HEK293 (cell line): Measurements from ENCODE around the gene AGK.
"Not testable (repeated sequence)": the region's sequence is repeated elsewhere in the genome, so short reads cannot be mapped to it uniquely, and the experiment has no call there.

Source experiments
- CTCF ChIA-PET: fragments of 350-600 bp; formaldehyde crosslinking; extraction: SDS; loops from one replicate; lab custom pipeline; 2021; ENCODE audit warnings: antibody characterized with exemption; lab: Yijun Ruan, JAX
- POLR2A ChIA-PET: fragments of 300-600 bp; formaldehyde crosslinking; extraction: SDS; loops from one replicate; lab custom pipeline; 2020; ENCODE audit warnings: antibody characterized with exemption, inconsistent platforms; lab: Yijun Ruan, JAX
- H3K27ac ChIP-seq: fragments of 200-500 bp; sonication (Bioruptor generic); 2 replicates; pipeline ENCODE4 v1.5.1; 2014; ENCODE audit warnings: low read depth, low read length, control low read depth, inconsistent platforms; ENCODE audit errors: extremely low read depth
- H3K36me3 ChIP-seq, 2 experiments: fragments of 200-500 bp in 1 of 2; sonication (Bioruptor generic) in 1 of 2; 1 replicate in 1 of 2; 2 replicates in 1 of 2; pipeline ENCODE4 v1.5.1; 2014 to 2017; ENCODE audit warnings: inconsistent platforms in 2 of 2, low read length in 2 of 2; ENCODE audit not compliant: control insufficient read depth in 2 of 2, insufficient read depth in 1 of 2
- H3K4me1 ChIP-seq: fragments of 200-500 bp; sonication (Bioruptor generic); 2 replicates; pipeline ENCODE4 v1.5.1; 2014; ENCODE audit warnings: mild to moderate bottlenecking, low read length, inconsistent platforms; ENCODE audit not compliant: control insufficient read depth, insufficient read depth
- H3K4me3 ChIP-seq: 2 replicates; pipeline ENCODE4 v1.5.1; 2011; ENCODE audit warnings: low read depth, mild to moderate bottlenecking, control low read depth, low read length, moderate library complexity
- H3K9me3 ChIP-seq: fragments of 200-500 bp; sonication (Bioruptor generic); 2 replicates; pipeline ENCODE4 v1.5.1; 2014; ENCODE audit warnings: low read depth, low read length, inconsistent platforms; ENCODE audit not compliant: control insufficient read depth, insufficient read depth
- GLI2 ChIP-seq: fragments of 450-650 bp; formaldehyde crosslinking; IDR thresholded peaks from 2 replicates; pipeline ENCODE4; 2017; ENCODE audit warnings: missing biosample characterization, missing genetic modification characterization, low read depth, borderline replicate concordance
- KLF8 ChIP-seq: fragments of 450-650 bp; formaldehyde crosslinking; IDR thresholded peaks from 2 replicates; pipeline ENCODE4 v1.5.1; 2016; ENCODE audit warnings: missing biosample characterization, missing genetic modification characterization
- MEIS1 ChIP-seq: sonication (generic); formaldehyde crosslinking; IDR thresholded peaks from 2 replicates; pipeline ENCODE4 v1.8.1; 2022; ENCODE audit warnings: missing genetic modification reagents, mild to moderate bottlenecking, borderline replicate concordance
- SP2 ChIP-seq: fragments of 450-650 bp; formaldehyde crosslinking; IDR thresholded peaks from 2 replicates; pipeline ENCODE4 v1.5.1; 2016; ENCODE audit warnings: missing biosample characterization, missing genetic modification characterization
- WT1 ChIP-seq: fragments of 450-650 bp; formaldehyde crosslinking; IDR thresholded peaks from 2 replicates; pipeline ENCODE4 v1.5.1; 2016; ENCODE audit warnings: missing biosample characterization, missing genetic modification characterization
- ZBTB1 ChIP-seq: fragments of 450-650 bp; formaldehyde crosslinking; IDR thresholded peaks from 2 replicates; pipeline ENCODE4 v1.5.1; 2016; ENCODE audit warnings: missing biosample characterization, missing genetic modification characterization
- ZFP41 ChIP-seq: fragments of 450-650 bp; formaldehyde crosslinking; IDR thresholded peaks from 2 replicates; pipeline ENCODE4 v1.5.1; 2016; ENCODE audit warnings: missing biosample characterization, missing genetic modification characterization, borderline replicate concordance
- ZNF112 ChIP-seq: fragments of 450-650 bp; formaldehyde crosslinking; IDR thresholded peaks from 2 replicates; pipeline ENCODE4 v1.5.0; 2017; ENCODE audit warnings: missing biosample characterization, missing genetic modification characterization
- ZNF132 ChIP-seq: fragments of 450-650 bp; formaldehyde crosslinking; IDR thresholded peaks from 2 replicates; pipeline ENCODE4 v1.5.1; 2017; ENCODE audit warnings: missing biosample characterization, missing genetic modification characterization, borderline replicate concordance
- ZNF239 ChIP-seq: fragments of 450-650 bp; formaldehyde crosslinking; IDR thresholded peaks from 2 replicates; pipeline ENCODE4 v1.5.1; 2016; ENCODE audit warnings: missing biosample characterization, missing genetic modification characterization
- ZNF571 ChIP-seq: fragments of 450-650 bp; formaldehyde crosslinking; IDR thresholded peaks from 2 replicates; pipeline ENCODE4 v1.5.0; 2017; ENCODE audit warnings: missing biosample characterization, missing genetic modification characterization
- ZNF621 ChIP-seq: fragments of 450-650 bp; formaldehyde crosslinking; IDR thresholded peaks from 2 replicates; pipeline ENCODE4 v1.5.1; 2017; ENCODE audit warnings: missing biosample characterization, missing genetic modification characterization
- ZNF785 ChIP-seq: fragments of 450-650 bp; formaldehyde crosslinking; IDR thresholded peaks from 2 replicates; pipeline ENCODE4 v1.5.1; 2016; ENCODE audit warnings: missing biosample characterization, missing genetic modification characterization
- TF ChIP-seq, protein P1 (sequence below): fragments of 450-650 bp; formaldehyde crosslinking; IDR thresholded peaks from 2 replicates; pipeline ENCODE4 v1.5.1; 2016; ENCODE audit warnings: missing biosample characterization, missing genetic modification characterization
- TF ChIP-seq, protein P2 (sequence below): fragments of 450-650 bp; formaldehyde crosslinking; IDR thresholded peaks from 2 replicates; pipeline ENCODE4 v1.5.1; 2016; ENCODE audit warnings: missing biosample characterization, missing genetic modification characterization
- TF ChIP-seq, protein P3 (sequence below): fragments of 450-650 bp; formaldehyde crosslinking; IDR thresholded peaks from 2 replicates; pipeline ENCODE4 v1.5.1; 2017; ENCODE audit warnings: missing biosample characterization, missing genetic modification characterization
- TF ChIP-seq, protein P4 (sequence below): fragments of 450-650 bp; formaldehyde crosslinking; IDR thresholded peaks from 2 replicates; pipeline ENCODE4 v1.5.1; 2017; ENCODE audit warnings: missing biosample characterization, missing genetic modification characterization

The AGK gene

DNA sequence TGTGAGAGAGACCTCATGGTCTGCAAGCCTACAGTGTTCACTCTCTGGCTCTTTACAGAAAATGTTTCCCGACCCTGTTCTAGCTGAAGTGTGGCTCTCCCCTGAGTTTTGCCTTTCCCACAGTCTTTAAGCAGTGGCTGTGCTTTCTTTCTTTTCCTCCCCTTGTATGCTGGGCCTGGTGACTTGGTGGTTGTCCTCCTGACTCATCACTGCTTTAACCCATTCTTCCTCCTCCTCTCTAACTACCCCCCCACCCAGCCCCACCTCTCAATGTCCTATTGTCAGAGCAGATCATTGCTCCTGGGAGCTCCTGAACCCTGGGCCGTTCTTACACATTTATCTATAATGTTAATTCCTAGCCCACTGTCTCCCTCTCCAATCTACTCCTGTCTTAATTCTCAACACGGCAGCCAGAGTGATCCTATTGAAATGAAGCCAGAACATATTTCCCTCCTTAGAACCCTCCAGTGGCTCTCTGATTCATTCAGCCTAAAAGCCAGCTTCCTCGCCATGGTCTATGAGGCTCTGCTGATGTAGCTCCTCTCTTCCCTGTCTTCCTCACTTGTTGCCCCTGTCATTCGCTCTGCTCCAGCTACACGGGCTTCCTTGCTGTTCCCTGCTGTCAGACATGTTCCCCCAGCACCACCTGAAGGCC lies 95.7 kb downstream of the AGK start:
- no peak overlapping the region for H3K4me3 ChIP-seq
- TF ChIP-seq GLI2, result no peak
- TF ChIP-seq ZNF112 (tag by site-specific recombination), result no peak
- no peak for TF ChIP-seq ZNF785 (tag by site-specific recombination)
- TF ChIP-seq, protein P1, sequence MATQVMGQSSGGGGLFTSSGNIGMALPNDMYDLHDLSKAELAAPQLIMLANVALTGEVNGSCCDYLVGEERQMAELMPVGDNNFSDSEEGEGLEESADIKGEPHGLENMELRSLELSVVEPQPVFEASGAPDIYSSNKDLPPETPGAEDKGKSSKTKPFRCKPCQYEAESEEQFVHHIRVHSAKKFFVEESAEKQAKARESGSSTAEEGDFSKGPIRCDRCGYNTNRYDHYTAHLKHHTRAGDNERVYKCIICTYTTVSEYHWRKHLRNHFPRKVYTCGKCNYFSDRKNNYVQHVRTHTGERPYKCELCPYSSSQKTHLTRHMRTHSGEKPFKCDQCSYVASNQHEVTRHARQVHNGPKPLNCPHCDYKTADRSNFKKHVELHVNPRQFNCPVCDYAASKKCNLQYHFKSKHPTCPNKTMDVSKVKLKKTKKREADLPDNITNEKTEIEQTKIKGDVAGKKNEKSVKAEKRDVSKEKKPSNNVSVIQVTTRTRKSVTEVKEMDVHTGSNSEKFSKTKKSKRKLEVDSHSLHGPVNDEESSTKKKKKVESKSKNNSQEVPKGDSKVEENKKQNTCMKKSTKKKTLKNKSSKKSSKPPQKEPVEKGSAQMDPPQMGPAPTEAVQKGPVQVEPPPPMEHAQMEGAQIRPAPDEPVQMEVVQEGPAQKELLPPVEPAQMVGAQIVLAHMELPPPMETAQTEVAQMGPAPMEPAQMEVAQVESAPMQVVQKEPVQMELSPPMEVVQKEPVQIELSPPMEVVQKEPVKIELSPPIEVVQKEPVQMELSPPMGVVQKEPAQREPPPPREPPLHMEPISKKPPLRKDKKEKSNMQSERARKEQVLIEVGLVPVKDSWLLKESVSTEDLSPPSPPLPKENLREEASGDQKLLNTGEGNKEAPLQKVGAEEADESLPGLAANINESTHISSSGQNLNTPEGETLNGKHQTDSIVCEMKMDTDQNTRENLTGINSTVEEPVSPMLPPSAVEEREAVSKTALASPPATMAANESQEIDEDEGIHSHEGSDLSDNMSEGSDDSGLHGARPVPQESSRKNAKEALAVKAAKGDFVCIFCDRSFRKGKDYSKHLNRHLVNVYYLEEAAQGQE (tag by site-specific recombination), result no peak
- TF ChIP-seq ZNF239 (tag by site-specific recombination), result no peak
- TF ChIP-seq ZNF621 (tag by site-specific recombination), result no peak
- TF ChIP-seq, protein P2, sequence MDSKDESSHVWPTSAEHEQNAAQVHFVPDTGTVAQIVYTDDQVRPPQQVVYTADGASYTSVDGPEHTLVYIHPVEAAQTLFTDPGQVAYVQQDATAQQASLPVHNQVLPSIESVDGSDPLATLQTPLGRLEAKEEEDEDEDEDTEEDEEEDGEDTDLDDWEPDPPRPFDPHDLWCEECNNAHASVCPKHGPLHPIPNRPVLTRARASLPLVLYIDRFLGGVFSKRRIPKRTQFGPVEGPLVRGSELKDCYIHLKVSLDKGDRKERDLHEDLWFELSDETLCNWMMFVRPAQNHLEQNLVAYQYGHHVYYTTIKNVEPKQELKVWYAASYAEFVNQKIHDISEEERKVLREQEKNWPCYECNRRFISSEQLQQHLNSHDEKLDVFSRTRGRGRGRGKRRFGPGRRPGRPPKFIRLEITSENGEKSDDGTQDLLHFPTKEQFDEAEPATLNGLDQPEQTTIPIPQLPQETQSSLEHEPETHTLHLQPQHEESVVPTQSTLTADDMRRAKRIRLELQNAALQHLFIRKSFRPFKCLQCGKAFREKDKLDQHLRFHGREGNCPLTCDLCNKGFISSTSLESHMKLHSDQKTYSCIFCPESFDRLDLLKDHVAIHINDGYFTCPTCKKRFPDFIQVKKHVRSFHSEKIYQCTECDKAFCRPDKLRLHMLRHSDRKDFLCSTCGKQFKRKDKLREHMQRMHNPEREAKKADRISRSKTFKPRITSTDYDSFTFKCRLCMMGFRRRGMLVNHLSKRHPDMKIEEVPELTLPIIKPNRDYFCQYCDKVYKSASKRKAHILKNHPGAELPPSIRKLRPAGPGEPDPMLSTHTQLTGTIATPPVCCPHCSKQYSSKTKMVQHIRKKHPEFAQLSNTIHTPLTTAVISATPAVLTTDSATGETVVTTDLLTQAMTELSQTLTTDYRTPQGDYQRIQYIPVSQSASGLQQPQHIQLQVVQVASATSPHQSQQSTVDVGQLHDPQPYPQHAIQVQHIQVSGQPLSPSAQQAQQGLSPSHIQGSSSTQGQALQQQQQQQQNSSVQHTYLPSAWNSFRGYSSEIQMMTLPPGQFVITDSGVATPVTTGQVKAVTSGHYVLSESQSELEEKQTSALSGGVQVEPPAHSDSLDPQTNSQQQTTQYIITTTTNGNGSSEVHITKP (tag by site-specific recombination), result no peak
- TF ChIP-seq ZFP41 (tag by site-specific recombination), result no peak
- no peak for TF ChIP-seq MEIS1 (CRISPR knock-in tag)
- no peak for TF ChIP-seq ZBTB1 (tag by site-specific recombination)
- TF ChIP-seq ZNF132 (tag by site-specific recombination), result no peak
- ChIA-PET POLR2A (no interaction called here), CTCF (interaction anchor here (0.7 kb wide), 1 partner anchor 19 kb away, joined by 3 read pairs; no protein-coding TSS in a partner anchor)
- H3K36me3 ChIP-seq, result peaks cover 0 to 60% of the 10 kb centered on the region in 2 experiments; a peak in 1 of 3 replicates
- no peaks in the 10 kb centered on the region for H3K4me1 ChIP-seq
- no peak overlapping the region for H3K27ac ChIP-seq
- no peaks in the 10 kb centered on the region for H3K9me3 ChIP-seq

DNA sequence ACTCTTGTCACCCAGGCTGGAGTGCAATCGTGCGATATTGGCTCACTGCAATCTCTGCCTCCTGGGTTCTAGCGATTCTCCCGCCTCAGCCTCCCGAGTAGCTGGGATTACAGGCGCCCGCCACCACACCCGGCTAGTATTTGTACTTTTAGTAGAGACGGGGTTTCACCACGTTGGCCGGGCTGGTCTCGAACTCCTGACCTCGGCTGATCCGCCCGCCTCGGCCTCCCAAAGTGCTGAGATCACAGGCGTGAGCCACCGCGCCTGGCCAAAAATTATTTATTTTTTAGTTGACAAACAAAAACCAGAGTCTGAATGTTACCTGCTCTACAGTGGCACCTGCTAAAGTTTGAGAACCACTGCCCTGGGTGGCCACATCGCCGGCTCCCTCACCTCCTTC lies 96.5 kb downstream of the AGK start:
- H3K27ac ChIP-seq, H3K9me3 ChIP-seq, CTCF ChIA-PET, H3K4me1 ChIP-seq, POLR2A ChIA-PET, H3K4me3 ChIP-seq: not testable (repeated sequence)
- H3K36me3 ChIP-seq, result peaks cover 0 to 60% of the 10 kb centered on the region in 2 experiments; a peak in 1 of 3 replicates

DNA sequence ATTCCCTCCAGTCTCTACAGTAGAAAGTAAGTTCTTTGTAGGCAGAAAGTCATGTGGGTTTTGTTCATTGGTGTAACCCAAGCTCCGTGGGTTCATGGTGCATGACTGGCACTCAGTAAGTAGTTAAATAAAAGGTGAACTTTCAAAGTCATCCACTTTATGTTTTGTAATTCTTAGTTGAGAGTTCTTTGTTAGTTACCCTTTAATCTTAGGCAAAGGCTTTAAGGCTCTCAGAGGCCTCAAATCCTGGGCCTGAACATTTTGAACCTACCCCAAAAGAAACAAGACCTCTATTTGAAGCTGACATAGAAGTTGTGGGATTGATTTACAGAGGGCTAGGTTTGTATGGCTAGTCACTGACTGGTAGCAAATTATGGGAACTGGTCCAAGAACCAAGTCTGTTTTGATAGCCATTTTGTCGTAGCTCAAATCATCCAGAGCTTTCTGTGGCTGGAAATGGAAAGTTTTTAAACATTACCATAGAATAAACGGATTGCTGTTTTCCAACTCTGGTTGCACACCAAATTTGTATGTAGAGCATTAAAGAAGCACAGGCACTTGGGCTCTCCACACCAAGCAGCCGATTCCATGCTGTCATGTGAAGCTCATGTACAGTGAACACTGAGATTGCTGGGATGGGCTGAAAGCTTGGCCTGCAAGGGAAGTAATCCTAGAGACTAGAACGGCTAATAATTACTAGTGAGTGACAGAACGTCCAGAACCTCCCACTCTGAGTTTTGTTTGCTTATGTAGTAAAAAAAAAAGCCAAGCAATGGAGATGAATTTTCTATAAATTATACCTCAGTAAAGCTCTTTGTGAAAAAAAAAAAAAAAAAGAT lies 97.3 kb downstream of the AGK start:
- H3K4me3 ChIP-seq, result no peak overlapping the region
- H3K4me1 ChIP-seq, result no peaks in the 10 kb centered on the region
- H3K36me3 ChIP-seq, result peaks cover 0 to 61% of the 10 kb centered on the region in 2 experiments; a peak in 1 of 3 replicates
- no peak overlapping the region for H3K27ac ChIP-seq
- POLR2A ChIA-PET, result interaction anchor here (0.7 to 1.6 kb wide), 2 partner anchors 90 to 443 kb away, joined by 5 to 6 read pairs; partner anchors contain the start of gene SSBP1
- CTCF ChIA-PET, result interaction anchor here (0.5 to 2.7 kb wide), 9 partner anchors 11 to 859 kb away, joined by 3 to 10 read pairs (median 3); no protein-coding TSS in a partner anchor
- no peaks in the 10 kb centered on the region for H3K9me3 ChIP-seq
- TF ChIP-seq SP2 (tag by site-specific recombination), result no peak
- TF ChIP-seq ZNF571 (tag by site-specific recombination), result no peak
- TF ChIP-seq WT1, result no peak
- no peak for TF ChIP-seq KLF8 (tag by site-specific recombination)
- TF ChIP-seq, protein P3, sequence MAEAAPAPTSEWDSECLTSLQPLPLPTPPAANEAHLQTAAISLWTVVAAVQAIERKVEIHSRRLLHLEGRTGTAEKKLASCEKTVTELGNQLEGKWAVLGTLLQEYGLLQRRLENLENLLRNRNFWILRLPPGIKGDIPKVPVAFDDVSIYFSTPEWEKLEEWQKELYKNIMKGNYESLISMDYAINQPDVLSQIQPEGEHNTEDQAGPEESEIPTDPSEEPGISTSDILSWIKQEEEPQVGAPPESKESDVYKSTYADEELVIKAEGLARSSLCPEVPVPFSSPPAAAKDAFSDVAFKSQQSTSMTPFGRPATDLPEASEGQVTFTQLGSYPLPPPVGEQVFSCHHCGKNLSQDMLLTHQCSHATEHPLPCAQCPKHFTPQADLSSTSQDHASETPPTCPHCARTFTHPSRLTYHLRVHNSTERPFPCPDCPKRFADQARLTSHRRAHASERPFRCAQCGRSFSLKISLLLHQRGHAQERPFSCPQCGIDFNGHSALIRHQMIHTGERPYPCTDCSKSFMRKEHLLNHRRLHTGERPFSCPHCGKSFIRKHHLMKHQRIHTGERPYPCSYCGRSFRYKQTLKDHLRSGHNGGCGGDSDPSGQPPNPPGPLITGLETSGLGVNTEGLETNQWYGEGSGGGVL (tag by site-specific recombination), result no peak
- TF ChIP-seq, protein P4, sequence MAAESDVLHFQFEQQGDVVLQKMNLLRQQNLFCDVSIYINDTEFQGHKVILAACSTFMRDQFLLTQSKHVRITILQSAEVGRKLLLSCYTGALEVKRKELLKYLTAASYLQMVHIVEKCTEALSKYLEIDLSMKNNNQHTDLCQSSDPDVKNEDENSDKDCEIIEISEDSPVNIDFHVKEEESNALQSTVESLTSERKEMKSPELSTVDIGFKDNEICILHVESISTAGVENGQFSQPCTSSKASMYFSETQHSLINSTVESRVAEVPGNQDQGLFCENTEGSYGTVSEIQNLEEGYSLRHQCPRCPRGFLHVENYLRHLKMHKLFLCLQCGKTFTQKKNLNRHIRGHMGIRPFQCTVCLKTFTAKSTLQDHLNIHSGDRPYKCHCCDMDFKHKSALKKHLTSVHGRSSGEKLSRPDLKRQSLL (tag by site-specific recombination), result no peak
